Fibroblast of upper back skin (primary cell): ENCODE measurements around the gene DCHS2.

Source experiments
- DNase-seq: peaks from one replicate; pipeline ENCODE4 v3.0.0-alpha.2; 2013

Gene DCHS2

GRCh38 chr4:154491341-154492271, at the start of gene DCHS2:
DCHS2 (minus strand) TSS chr4:154491799; CDS start chr4:154491355, 444 bp downstream.
- DNase-seq = peak; percentile 6

GRCh38 chr4:154534296-154534695, 42.7 kb upstream of the DCHS2 start:
- DNase-seq = peak; percentile 18

- DNase-seq = no peak
These were observed 38.3 kb upstream of the DCHS2 start for GRCh38 chr4:154529728-154530519.

GRCh38 chr4:154528869-154529268, 37.3 kb upstream of the DCHS2 start:
- DNase-seq = no peak

GRCh38 chr4:154527308-154527707, 35.7 kb upstream of the DCHS2 start:
- no peak for DNase-seq

- no peak for DNase-seq
These were observed 34.6 kb upstream of the DCHS2 start for GRCh38 chr4:154526151-154526550.

- DNase-seq = no peak
These were observed 30.0 kb upstream of the DCHS2 start for GRCh38 chr4:154521607-154522006.

- DNase-seq = no peak
These were observed 27.6 kb upstream of the DCHS2 start for GRCh38 chr4:154519214-154519613.

- DNase-seq = no peak
These were observed 26.0 kb upstream of the DCHS2 start for GRCh38 chr4:154517591-154517990.

- DNase-seq = no peak
These were observed 24.9 kb upstream of the DCHS2 start for GRCh38 chr4:154516318-154517029.

- DNase-seq = no peak
These were observed 20.4 kb upstream of the DCHS2 start for GRCh38 chr4:154511981-154512380.

GRCh38 chr4:154511548-154511947, 19.9 kb upstream of the DCHS2 start:
- no peak for DNase-seq

GRCh38 chr4:154507156-154507555, 15.6 kb upstream of the DCHS2 start:
- DNase-seq = no peak

- DNase-seq = peak; percentile 31
These were observed 14.7 kb upstream of the DCHS2 start for GRCh38 chr4:154506253-154506652.

- peak; percentile 16 for DNase-seq
These were observed 12.0 kb upstream of the DCHS2 start for GRCh38 chr4:154503598-154503997.

GRCh38 chr4:154502111-154502510, 10.5 kb upstream of the DCHS2 start:
- DNase-seq = no peak

GRCh38 chr4:154497889-154498288, 6.3 kb upstream of the DCHS2 start:
- peak; percentile 55 for DNase-seq

- no peak for DNase-seq
These were observed 4.3 kb upstream of the DCHS2 start for GRCh38 chr4:154495867-154496266.

- no peak for DNase-seq
These were observed 689 bp upstream of the DCHS2 start for GRCh38 chr4:154492288-154492687.

GRCh38 chr4:154490583-154491340, 837 bp downstream of the DCHS2 start:
- DNase-seq = no peak

GRCh38 chr4:154490234-154490582, 1.4 kb downstream of the DCHS2 start:
- DNase-seq = no peak

GRCh38 chr4:154489558-154490233, 1.9 kb downstream of the DCHS2 start:
- DNase-seq = no peak
